ENCODE results near the gene TCIRG1. TPM values are rescaled to one million over a fixed set of nuclear protein-coding genes. Genes with fewer than 3 reads are reported as not detected.

The TCIRG1 gene
- total and polyA plus RNA-seq, 12 donors, result 28.4 to 1,150 (median 258) TPM

- peak overlapping the region in 1 of 4 donors; percentile 51 for H3K4me3 ChIP-seq
- H3K36me3 ChIP-seq (replicated peaks in 1 of 2), result no peaks in the 10 kb centered on the region
- no peaks in the 10 kb centered on the region for H3K9me3 ChIP-seq (replicated peaks in 1 of 3)
- peak overlapping the region; percentile 90 to 99 (median 92) for H3K27ac ChIP-seq
- H3K27me3 ChIP-seq, result no peaks in the 10 kb centered on the region
- peak in 2 of 7 donors; percentile 16 to 21 for DNase-seq
- intact Hi-C loops (cut with DNase I), result loop anchor here in 1 of 2 donors (10.0 kb wide), 1 partner anchor 194 kb away; no protein-coding TSS in a partner anchor
- WGBS, 4 donors, result 67 to 72% (median 71%) methylated on average over 14 to 16 of the region's 16 CpGs
- H3K4me1 ChIP-seq (replicated peaks in 1 of 2), result peaks cover 52 to 68% of the 10 kb centered on the region in 2 donors
- TF ChIP-seq POLR2A (IDR thresholded peaks at IDR 0.05) (no peak), CTCF (IDR thresholded peaks at IDR 0.05) (no peak)
Measured at GRCh38 chr11:68011051-68011943, 27.5 kb upstream of the TCIRG1 start.

GRCh38 chr11:68012044-68012842 is 26.6 kb upstream of the TCIRG1 start:
- H3K9me3 ChIP-seq (replicated peaks in 1 of 3), result no peaks in the 10 kb centered on the region
- H3K4me1 ChIP-seq (replicated peaks in 1 of 2), result peaks cover 57 to 75% of the 10 kb centered on the region in 2 donors
- no peak for TF ChIP-seq POLR2A (IDR thresholded peaks at IDR 0.05)
- DNase-seq, result peak in 3 of 7 donors; percentile 19 to 41 (median 33)
- intact Hi-C loops (cut with DNase I), result loop anchor here in 1 of 2 donors (10.0 kb wide), 1 partner anchor 193 kb away; no protein-coding TSS in a partner anchor
- no peaks in the 10 kb centered on the region for H3K27me3 ChIP-seq
- H3K27ac ChIP-seq, result peak overlapping the region in 3 of 5 donors; percentile 92 to 99 (median 95)
- 48 to 86% (median 78%) methylated on average over 4 to 17 of the region's 17 CpGs for WGBS, 4 donors
- H3K4me3 ChIP-seq, result no peak overlapping the region
- H3K36me3 ChIP-seq (replicated peaks in 1 of 2), result no peaks in the 10 kb centered on the region

GRCh38 chr11:68012843-68013610 is 25.8 kb upstream of the TCIRG1 start:
- WGBS, 4 donors, result 78 to 86% (median 82%) methylated on average over 11 to 16 of the region's 16 CpGs
- TF ChIP-seq POLR2A (IDR thresholded peaks at IDR 0.05) (no peak), CTCF (IDR thresholded peaks at IDR 0.05) (no peak)
- Histone ChIP-seq H3K27ac (peak overlapping the region in 3 of 5 donors; percentile 83 to 99 (median 95)), H3K36me3 (replicated peaks in 1 of 2) (no peaks in the 10 kb centered on the region), H3K27me3 (no peaks in the 10 kb centered on the region), H3K4me3 (no peak overlapping the region), H3K4me1 (replicated peaks in 1 of 2) (peaks cover 60 to 83% of the 10 kb centered on the region in 2 donors), H3K9me3 (replicated peaks in 1 of 3) (no peaks in the 10 kb centered on the region)
- peak in 3 of 7 donors; percentile 18 to 47 (median 38) for DNase-seq
- intact Hi-C loops (cut with DNase I), result loop anchor here in 1 of 2 donors (10.0 kb wide), 1 partner anchor 192 kb away; no protein-coding TSS in a partner anchor

GRCh38 chr11:68013611-68014156 is 25.1 kb upstream of the TCIRG1 start:
- 85 to 94% (median 93%) methylated on average over 4 to 14 of the region's 14 CpGs for WGBS, 4 donors
- DNase-seq, result peak in 1 of 7 donors; percentile 29
- intact Hi-C loops (cut with DNase I), result loop anchor here in 1 of 2 donors (10.0 kb wide), 1 partner anchor 191 kb away; no protein-coding TSS in a partner anchor
- Histone ChIP-seq H3K27ac (peak overlapping the region; percentile 23 to 99 (median 88)), H3K9me3 (replicated peaks in 1 of 3) (no peaks in the 10 kb centered on the region), H3K4me1 (replicated peaks in 1 of 2) (peaks cover 60 to 83% of the 10 kb centered on the region in 2 donors), H3K4me3 (no peak overlapping the region), H3K36me3 (replicated peaks in 1 of 2) (no peaks in the 10 kb centered on the region), H3K27me3 (no peaks in the 10 kb centered on the region)
- TF ChIP-seq POLR2A (IDR thresholded peaks at IDR 0.05) (no peak), CTCF (IDR thresholded peaks at IDR 0.05) (no peak)

All from adrenal gland (tissue), 12 donors.